Measurements from ENCODE around the gene PTH1R. TPM values are rescaled to one million over a fixed set of nuclear protein-coding genes. Genes with fewer than 3 reads are reported as not detected.

The PTH1R gene
- total RNA-seq, 1 experiment from 2014 or later, result 0.32 TPM

DNA sequence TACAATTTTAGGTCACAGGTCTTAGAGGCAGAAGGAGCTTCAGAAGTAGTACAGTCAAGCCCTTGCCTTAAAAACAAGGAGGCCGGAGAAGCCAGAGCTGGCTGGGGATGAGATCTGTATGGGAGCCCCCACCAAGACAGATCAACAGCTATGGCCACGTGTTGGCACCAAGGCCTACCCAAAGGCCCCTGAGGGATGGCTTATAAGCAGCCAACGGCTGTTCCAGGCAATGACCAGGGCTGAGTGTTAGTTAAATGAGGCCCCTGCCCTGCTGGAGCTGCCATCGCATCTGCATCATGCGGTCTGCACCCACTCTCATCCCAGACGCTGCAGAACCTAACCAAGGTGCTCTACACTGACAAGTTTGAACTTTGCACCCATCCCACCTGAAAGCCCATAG lies 55.7 kb downstream of the PTH1R start:
- Histone ChIP-seq H3K79me2 (ENCODE audit: insufficient read depth, low read length) (peaks cover 100% of the 10 kb centered on the region), H3K4me1 (ENCODE audit: control insufficient read depth in 1 of 2, insufficient read depth in 2 of 2, low read length in 2 of 2) (peaks cover 58 to 82% of the 10 kb centered on the region in 2 experiments), H3K36me3 (ENCODE audit: control insufficient read depth in 1 of 2, insufficient read depth in 2 of 2, low read length in 2 of 2) (peaks cover 0 to 21% of the 10 kb centered on the region in 2 experiments; a peak in 2 of 4 replicates), H3K9me2 (ENCODE audit: insufficient read depth) (no peaks in the 10 kb centered on the region), H2AFZ (ENCODE audit: low read depth, low read length, poor library complexity, severe bottlenecking) (no peak overlapping the region), H3K4me3 (replicated peaks in 1 of 2; ENCODE audit: low read depth in 1 of 2, low read length in 2 of 2) (no peak overlapping the region), H3K4me2 (ENCODE audit: low read length) (no peak overlapping the region), H3K27me3 (ENCODE audit: insufficient read depth, low read length) (no peaks in the 10 kb centered on the region), H4K20me1 (ENCODE audit: insufficient read depth) (peaks cover 7% of the 10 kb centered on the region; the same call in 1 of the 2 replicates), H3K9ac (ENCODE audit: low read length) (no peak overlapping the region), H3K27ac (ENCODE audit: low read depth, low read length) (no peak overlapping the region), H3K9me3 (ENCODE audit: control insufficient read depth in 1 of 2, insufficient read depth in 1 of 2, low read depth in 1 of 2, low read length in 2 of 2) (no peaks in the 10 kb centered on the region)
- POLR2A ChIA-PET, result no interaction called here
- CTCF ChIA-PET, result interaction anchor here (0.6 to 3.5 kb wide), 2 partner anchors 10 to 44 kb away, joined by 3 to 16 read pairs; no protein-coding TSS in a partner anchor
- DNase-seq (ENCODE audit: low read depth, low spot score) (no peak), ATAC-seq (no peak)
- TF ChIP-seq SRF (IDR thresholded peaks at IDR 0.05; ENCODE audit: low read depth) (no peak), EZH2 (IDR thresholded peaks at IDR 0.05) (no peak), SP1 (IDR thresholded peaks at IDR 0.05; ENCODE audit: low read depth) (no peak), ZNF274 (IDR thresholded peaks at IDR 0.05; ENCODE audit: low read depth, low read length) (no peak), EGR1 (IDR thresholded peaks at IDR 0.05; ENCODE audit: low read depth) (no peak), ELF1 (IDR thresholded peaks at IDR 0.05; ENCODE audit: borderline replicate concordance, low read depth) (no peak), YY1 (IDR thresholded peaks at IDR 0.05; ENCODE audit: extremely low read depth, insufficient replicate concordance, low read depth, low read length) (no peak), RAD21 (IDR thresholded peaks at IDR 0.05; ENCODE audit: low read depth) (no peak), CEBPB (IDR thresholded peaks at IDR 0.05; ENCODE audit: low read depth) (no peak)
- TF ChIP-seq, protein P1, sequence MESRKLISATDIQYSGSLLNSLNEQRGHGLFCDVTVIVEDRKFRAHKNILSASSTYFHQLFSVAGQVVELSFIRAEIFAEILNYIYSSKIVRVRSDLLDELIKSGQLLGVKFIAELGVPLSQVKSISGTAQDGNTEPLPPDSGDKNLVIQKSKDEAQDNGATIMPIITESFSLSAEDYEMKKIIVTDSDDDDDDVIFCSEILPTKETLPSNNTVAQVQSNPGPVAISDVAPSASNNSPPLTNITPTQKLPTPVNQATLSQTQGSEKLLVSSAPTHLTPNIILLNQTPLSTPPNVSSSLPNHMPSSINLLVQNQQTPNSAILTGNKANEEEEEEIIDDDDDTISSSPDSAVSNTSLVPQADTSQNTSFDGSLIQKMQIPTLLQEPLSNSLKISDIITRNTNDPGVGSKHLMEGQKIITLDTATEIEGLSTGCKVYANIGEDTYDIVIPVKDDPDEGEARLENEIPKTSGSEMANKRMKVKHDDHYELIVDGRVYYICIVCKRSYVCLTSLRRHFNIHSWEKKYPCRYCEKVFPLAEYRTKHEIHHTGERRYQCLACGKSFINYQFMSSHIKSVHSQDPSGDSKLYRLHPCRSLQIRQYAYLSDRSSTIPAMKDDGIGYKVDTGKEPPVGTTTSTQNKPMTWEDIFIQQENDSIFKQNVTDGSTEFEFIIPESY (IDR thresholded peaks at IDR 0.05; ENCODE audit: extremely low read depth, insufficient replicate concordance, low read length), result no peak
- TF ChIP-seq, protein P2, sequence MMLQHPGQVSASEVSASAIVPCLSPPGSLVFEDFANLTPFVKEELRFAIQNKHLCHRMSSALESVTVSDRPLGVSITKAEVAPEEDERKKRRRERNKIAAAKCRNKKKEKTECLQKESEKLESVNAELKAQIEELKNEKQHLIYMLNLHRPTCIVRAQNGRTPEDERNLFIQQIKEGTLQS (IDR thresholded peaks at IDR 0.05), result no peak
- TF ChIP-seq, protein P3, sequence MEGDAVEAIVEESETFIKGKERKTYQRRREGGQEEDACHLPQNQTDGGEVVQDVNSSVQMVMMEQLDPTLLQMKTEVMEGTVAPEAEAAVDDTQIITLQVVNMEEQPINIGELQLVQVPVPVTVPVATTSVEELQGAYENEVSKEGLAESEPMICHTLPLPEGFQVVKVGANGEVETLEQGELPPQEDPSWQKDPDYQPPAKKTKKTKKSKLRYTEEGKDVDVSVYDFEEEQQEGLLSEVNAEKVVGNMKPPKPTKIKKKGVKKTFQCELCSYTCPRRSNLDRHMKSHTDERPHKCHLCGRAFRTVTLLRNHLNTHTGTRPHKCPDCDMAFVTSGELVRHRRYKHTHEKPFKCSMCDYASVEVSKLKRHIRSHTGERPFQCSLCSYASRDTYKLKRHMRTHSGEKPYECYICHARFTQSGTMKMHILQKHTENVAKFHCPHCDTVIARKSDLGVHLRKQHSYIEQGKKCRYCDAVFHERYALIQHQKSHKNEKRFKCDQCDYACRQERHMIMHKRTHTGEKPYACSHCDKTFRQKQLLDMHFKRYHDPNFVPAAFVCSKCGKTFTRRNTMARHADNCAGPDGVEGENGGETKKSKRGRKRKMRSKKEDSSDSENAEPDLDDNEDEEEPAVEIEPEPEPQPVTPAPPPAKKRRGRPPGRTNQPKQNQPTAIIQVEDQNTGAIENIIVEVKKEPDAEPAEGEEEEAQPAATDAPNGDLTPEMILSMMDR (IDR thresholded peaks at IDR 0.05 in 2 of 3, conservative IDR thresholded peaks at IDR 0.05 in 1 of 3; ENCODE audit: borderline replicate concordance in 1 of 3, insufficient read depth in 1 of 3, low read depth in 2 of 3, low read length in 2 of 3), result no peak
- intact Hi-C loops (cut with micrococcal nuclease), result no loop called here
- RAD21 ChIA-PET (ENCODE audit: low non-redundant PET in 1 of 2, low total read pairs in 2 of 2, uncharacterized antibody in 2 of 2, unreplicated experiment in 2 of 2), result interaction anchor here in 1 of 2 experiments (0.9 kb wide), 1 partner anchor 43 kb away, joined by 3 read pairs; the partner anchor contains the start of gene CCDC12
- BruUV-seq (replicated peaks), result no TSS peak

Data from HCT116 (cell line).